Naive thymus-derived CD8-positive, alpha-beta T cell (primary cell): ENCODE data around the gene NPFF. TPM values are rescaled to one million over a fixed set of nuclear protein-coding genes. Genes with fewer than 3 reads are reported as not detected.

Experiments used
- ATAC-seq, 2 donors: fragments of 150-1000 bp; cut with Tn5 transposase in 1 of 2; sonication (Bioruptor Pico), chemical (Tn5 transposase) in 1 of 2; 1 replicate in 1 of 2; 2 replicates in 1 of 2; pipeline ENCODE4 v1.10.0; 2021; ENCODE audit warnings: mild to moderate bottlenecking in 2 of 2, moderate library complexity in 2 of 2
- POLR2A ChIA-PET: fragments of 350-600 bp; sonication (Branson Sonifier 250); formaldehyde crosslinking; loops from one replicate; lab custom pipeline; 2021; ENCODE audit warnings: antibody characterized with exemption; lab: Charles Lee
- DNase-seq, 10 donors: peaks; one replicate each; pipeline versions ENCODE4 v3.0.0 to v3.0.0-alpha.2; 2020 to 2022
- H3K27ac Mint-ChIP-seq, 10 donors: one replicate each; pipeline ENCODE4 v1.8.0; 2020 to 2022; ENCODE audit warnings: mild to moderate bottlenecking in 10 of 10, mixed read lengths in 10 of 10, moderate library complexity in 4 of 10, inconsistent platforms in 1 of 10
- H3K27me3 Mint-ChIP-seq, 5 donors: one replicate each; pipeline ENCODE4 v1.8.0; 2021 to 2022; ENCODE audit warnings: mixed read lengths in 5 of 5
- H3K36me3 Mint-ChIP-seq, 3 donors: one replicate each; pipeline ENCODE4 v1.8.0; 2020 to 2022; ENCODE audit warnings: mixed read lengths in 3 of 3, mild to moderate bottlenecking in 2 of 3, inconsistent platforms in 1 of 3
- H3K4me1 Mint-ChIP-seq, 4 donors: one replicate each; pipeline ENCODE4 v1.8.0; 2021 to 2022; ENCODE audit warnings: mixed read lengths in 4 of 4
- H3K4me3 Mint-ChIP-seq, 10 donors: one replicate each; pipeline ENCODE4 v1.8.0; 2020 to 2022; ENCODE audit warnings: mild to moderate bottlenecking in 10 of 10, mixed read lengths in 10 of 10, moderate library complexity in 6 of 10, inconsistent platforms in 1 of 10
- H3K9me3 Mint-ChIP-seq, 9 donors: one replicate each; pipeline ENCODE4 v1.8.0; 2020 to 2022; ENCODE audit warnings: mixed read lengths in 9 of 9, mild to moderate bottlenecking in 3 of 9, inconsistent platforms in 1 of 9, moderate library complexity in 1 of 9
- polyA plus RNA-seq, 3 donors: library from polyadenylated mRNA; unstranded; fragments of 300-500 nt; fragmentation: Illumina TruSeq; gene quantifications; one replicate each; pipeline ENCODE4 v1.2.3, GENCODE V29; 2021
- total RNA-seq, 8 experiments: library from RNA in 2 of 8; stranded (reverse) in 2 of 8; gene quantifications; one replicate each; pipeline ENCODE4 v1.2.3 and lab custom pipeline; 2021 to 2026

The NPFF gene
- total and polyA plus RNA-seq, 5 experiments from 2014 or later = not detected

DNA sequence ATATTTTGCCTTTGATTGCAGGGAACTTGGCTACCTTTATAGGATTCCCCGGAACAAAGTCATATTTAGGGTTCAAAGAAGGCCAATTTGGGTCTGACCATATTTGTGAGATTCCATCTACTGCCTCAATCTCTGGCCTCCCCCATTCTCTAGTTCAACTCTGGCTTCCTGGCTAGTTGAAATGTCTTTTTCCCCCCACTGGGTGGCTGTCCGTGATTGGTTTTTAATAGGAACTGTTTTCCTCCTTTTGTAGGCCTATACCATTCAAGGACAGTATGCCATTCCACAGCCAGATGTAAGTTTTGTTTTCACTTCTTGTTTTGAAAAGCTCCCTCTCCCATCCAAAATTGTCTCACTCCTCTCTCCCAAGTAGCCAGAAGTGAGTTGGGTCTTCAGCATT lies 41.6 kb downstream of the NPFF start:
- Mint-ChIP-seq H3K27ac (peak overlapping the region in 5 of 10 donors; percentile 16 to 81 (median 58)), H3K9me3 (no peaks in the 10 kb centered on the region), H3K36me3 (peaks cover 9 to 100% (median 31%) of the 10 kb centered on the region in 3 donors), H3K4me1 (peaks cover 17 to 52% (median 34%) of the 10 kb centered on the region in 4 donors), H3K4me3 (no peak overlapping the region), H3K27me3 (no peaks in the 10 kb centered on the region)
- POLR2A ChIA-PET = interaction anchor here (0.8 to 1.9 kb wide), 2 partner anchors 9 to 35 kb away, joined by 3 to 6 read pairs; no protein-coding TSS in a partner anchor
- ATAC-seq = no peak
- no peak for DNase-seq

GRCh38 chr12:53464685-53465418 lies 42.4 kb downstream of the NPFF start:
- no peaks in the 10 kb centered on the region for H3K9me3 Mint-ChIP-seq
- peaks cover 21 to 56% (median 39%) of the 10 kb centered on the region in 4 donors for H3K4me1 Mint-ChIP-seq
- peak overlapping the region in 4 of 10 donors; percentile 27 to 74 (median 60) for H3K27ac Mint-ChIP-seq
- DNase-seq (no peak), ATAC-seq (no peak)
- POLR2A ChIA-PET = interaction anchor here (0.7 to 1.9 kb wide), 4 partner anchors 10 to 70 kb away, joined by 3 to 6 read pairs (median 4); no protein-coding TSS in a partner anchor
- H3K27me3 Mint-ChIP-seq = no peaks in the 10 kb centered on the region
- peak overlapping the region in 1 of 10 donors; percentile 72 for H3K4me3 Mint-ChIP-seq
- peaks cover 15 to 100% (median 34%) of the 10 kb centered on the region in 3 donors for H3K36me3 Mint-ChIP-seq

DNA sequence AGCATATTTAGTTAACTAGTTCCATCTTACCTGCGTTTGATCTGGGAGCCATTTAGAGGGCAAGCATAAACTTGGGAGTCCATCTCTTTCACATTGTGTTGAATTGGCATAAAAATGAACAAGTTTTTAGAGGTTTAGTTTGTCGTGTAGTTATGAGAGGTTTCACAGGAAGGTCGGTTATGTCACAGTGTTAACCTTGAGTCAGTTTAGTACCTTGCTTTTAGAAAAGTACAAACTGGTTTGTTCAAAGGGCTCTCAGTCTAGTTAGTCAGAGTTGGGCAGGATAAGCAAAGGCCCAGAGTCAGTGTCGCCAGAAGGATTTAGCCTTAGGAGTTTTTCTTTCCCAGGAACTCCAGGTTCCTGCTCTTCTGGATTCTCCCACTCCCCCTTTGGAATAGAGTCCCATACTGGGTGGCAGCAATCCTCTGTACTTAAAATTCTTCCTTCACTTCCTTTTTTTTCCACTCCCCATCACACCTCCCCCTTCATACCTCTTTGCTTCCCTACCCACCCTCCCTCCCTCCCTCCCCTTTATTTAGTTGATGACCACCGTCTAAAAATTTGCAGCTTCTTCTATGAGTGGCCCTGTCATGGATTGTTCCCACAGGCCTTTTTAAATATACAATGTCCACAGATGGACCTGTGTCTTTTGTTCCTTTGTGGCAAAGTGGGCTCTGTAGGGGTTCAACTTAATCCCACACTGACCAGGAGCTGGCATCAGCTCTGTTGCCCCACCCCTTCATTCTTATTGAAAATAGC lies 43.3 kb downstream of the NPFF start:
- DNase-seq (no peak), ATAC-seq (no peak)
- H3K4me1 Mint-ChIP-seq = peaks cover 24 to 59% (median 43%) of the 10 kb centered on the region in 4 donors
- H3K27ac Mint-ChIP-seq = peak overlapping the region in 3 of 10 donors; percentile 35 to 74 (median 56)
- no peaks in the 10 kb centered on the region for H3K27me3 Mint-ChIP-seq
- POLR2A ChIA-PET = interaction anchor here (1.1 to 1.9 kb wide), 3 partner anchors 9 to 18 kb away, joined by 3 to 6 read pairs (median 4); no protein-coding TSS in a partner anchor
- H3K36me3 Mint-ChIP-seq = peaks cover 15 to 98% (median 36%) of the 10 kb centered on the region in 3 donors
- H3K9me3 Mint-ChIP-seq = no peaks in the 10 kb centered on the region
- no peak overlapping the region for H3K4me3 Mint-ChIP-seq

GRCh38 chr12:53462935-53463334 lies 44.3 kb downstream of the NPFF start:
- H3K4me3 Mint-ChIP-seq = no peak overlapping the region
- H3K9me3 Mint-ChIP-seq = no peaks in the 10 kb centered on the region
- peak overlapping the region in 2 of 10 donors; percentile 15 to 68 for H3K27ac Mint-ChIP-seq
- POLR2A ChIA-PET = no interaction called here
- peaks cover 15 to 98% (median 38%) of the 10 kb centered on the region in 3 donors for H3K36me3 Mint-ChIP-seq
- no peak for ATAC-seq
- DNase-seq = no peak
- H3K27me3 Mint-ChIP-seq = no peaks in the 10 kb centered on the region
- peaks cover 24 to 62% (median 44%) of the 10 kb centered on the region in 4 donors for H3K4me1 Mint-ChIP-seq

DNA sequence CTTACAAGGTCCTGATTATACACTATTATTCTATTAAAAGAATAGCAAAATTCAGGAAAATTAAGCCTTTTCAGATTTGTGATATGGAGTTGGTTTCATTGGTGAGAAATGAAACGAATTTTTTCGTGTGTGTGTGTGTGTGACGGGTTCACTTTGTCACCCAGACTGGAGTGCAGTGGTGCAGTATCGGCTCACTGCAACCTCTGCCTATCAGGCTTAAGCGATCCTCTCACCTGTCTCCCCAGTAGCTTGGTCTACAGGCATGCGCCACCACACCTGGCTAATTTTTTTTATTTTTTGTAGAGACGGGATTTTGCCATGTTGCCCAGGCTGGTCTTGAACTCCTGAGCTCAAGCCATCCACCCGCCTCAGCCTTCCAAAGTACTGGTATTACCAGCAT lies 45.7 kb downstream of the NPFF start:
- Mint-ChIP-seq H3K27ac (no peak overlapping the region), H3K27me3 (no peaks in the 10 kb centered on the region), H3K36me3 (peaks cover 15 to 97% (median 37%) of the 10 kb centered on the region in 3 donors), H3K4me3 (no peak overlapping the region), H3K4me1 (peaks cover 20 to 57% (median 39%) of the 10 kb centered on the region in 4 donors), H3K9me3 (no peaks in the 10 kb centered on the region)
- POLR2A ChIA-PET = interaction anchor here (1.0 to 1.1 kb wide), 2 partner anchors 9 to 47 kb away, joined by 3 to 8 read pairs; no protein-coding TSS in a partner anchor
- ATAC-seq = no peak
- no peak for DNase-seq

DNA sequence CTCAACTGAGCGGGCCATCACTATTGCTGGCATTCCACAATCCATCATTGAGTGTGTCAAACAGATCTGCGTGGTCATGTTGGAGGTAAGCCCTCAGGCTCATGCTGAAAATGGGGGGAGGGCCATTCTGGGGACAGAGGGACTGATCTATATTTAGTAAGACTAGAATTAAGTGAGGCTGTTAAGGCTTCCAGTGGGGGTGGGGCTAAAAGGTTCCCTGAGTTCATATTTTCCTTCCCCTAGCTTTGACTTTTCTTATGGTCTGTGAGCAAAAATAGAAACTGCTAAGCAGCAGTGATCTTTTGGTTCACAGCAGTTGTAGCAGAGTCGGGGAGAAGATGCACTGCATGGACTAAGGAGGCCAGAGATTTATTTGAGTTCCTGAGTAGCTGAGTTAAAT lies 46.2 kb downstream of the NPFF start:
- Mint-ChIP-seq H3K4me3 (peak overlapping the region in 2 of 10 donors; percentile 26 to 56), H3K36me3 (peaks cover 15 to 97% (median 37%) of the 10 kb centered on the region in 3 donors), H3K27me3 (no peaks in the 10 kb centered on the region), H3K9me3 (no peaks in the 10 kb centered on the region), H3K27ac (peak overlapping the region in 6 of 10 donors; percentile 6 to 75 (median 39)), H3K4me1 (peaks cover 20 to 55% (median 36%) of the 10 kb centered on the region in 4 donors)
- ATAC-seq (no peak), DNase-seq (no peak)
- POLR2A ChIA-PET = interaction anchor here (0.6 to 1.5 kb wide), 2 partner anchors 12 to 290 kb away, joined by 3 to 4 read pairs; no protein-coding TSS in a partner anchor

DNA sequence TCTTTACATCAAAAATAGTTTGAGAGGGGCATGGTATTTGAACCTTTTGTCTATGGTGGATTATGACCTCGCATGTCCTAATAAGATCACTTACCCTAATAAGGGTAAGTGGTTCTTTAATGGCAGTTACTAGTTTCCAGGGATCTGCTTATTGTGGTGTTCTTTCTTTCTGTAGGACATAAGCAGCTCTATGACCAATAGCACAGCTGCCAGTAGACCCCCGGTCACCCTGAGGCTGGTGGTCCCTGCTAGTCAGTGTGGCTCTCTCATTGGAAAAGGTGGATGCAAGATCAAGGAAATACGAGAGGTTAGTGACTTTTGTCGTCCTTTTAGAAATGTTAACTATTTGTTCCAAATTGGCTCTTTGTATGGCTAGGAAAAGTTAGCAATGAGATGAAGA lies 48.2 kb downstream of the NPFF start:
- H3K9me3 Mint-ChIP-seq = no peaks in the 10 kb centered on the region
- peak overlapping the region in 2 of 10 donors; percentile 24 to 39 for H3K4me3 Mint-ChIP-seq
- no peaks in the 10 kb centered on the region for H3K27me3 Mint-ChIP-seq
- DNase-seq (no peak), ATAC-seq (no peak)
- POLR2A ChIA-PET = interaction anchor here (1.9 kb wide), 1 partner anchor 42 kb away, joined by 6 read pairs; the partner anchor contains the start of gene TARBP2
- H3K27ac Mint-ChIP-seq = peak overlapping the region in 2 of 10 donors; percentile 10 to 22
- H3K36me3 Mint-ChIP-seq = peaks cover 15 to 97% (median 36%) of the 10 kb centered on the region in 3 donors
- H3K4me1 Mint-ChIP-seq = peaks cover 22 to 56% (median 42%) of the 10 kb centered on the region in 4 donors

Other genes starting within 250 kb of the NPFF start
- gene ESPL1, start 239.2 kb downstream of the NPFF start, total RNA-seq = under 1 TPM; 0.27 to 0.81 TPM
- not detected for gene ESPL1, start 239.2 kb downstream of the NPFF start, polyA plus RNA-seq
- 100 to 1,000 TPM; 663 to 692 TPM for gene PFDN5, start 211.9 kb downstream of the NPFF start, total RNA-seq
- gene PFDN5, start 211.9 kb downstream of the NPFF start, polyA plus RNA-seq = 1,000 to 10,000 TPM; 1,657 to 1,928 (median 1,896) TPM
- 10 to 100 TPM; 48.3 to 53.5 TPM for gene MYG1, start 207.8 kb downstream of the NPFF start, total RNA-seq
- 10 to 100 TPM; 64.4 to 81.2 (median 68.6) TPM for gene MYG1, start 207.8 kb downstream of the NPFF start, polyA plus RNA-seq
- gene AAAS, start 185.9 kb downstream of the NPFF start, total RNA-seq = 10 to 100 TPM; 66.8 to 68.2 TPM
- 10 to 100 TPM; 34.1 to 57.2 (median 39.3) TPM for gene AAAS, start 185.9 kb downstream of the NPFF start, polyA plus RNA-seq
- gene SP7, start 171.1 kb downstream of the NPFF start, total RNA-seq = not detected
- gene SP7, start 171.1 kb downstream of the NPFF start, polyA plus RNA-seq = under 1 TPM in 1 of 3 donors, not detected in 2; 0.05 TPM
- gene SP1, start 127.3 kb downstream of the NPFF start, total RNA-seq = 100 to 1,000 TPM; 104 TPM
- 10 to 100 TPM in 1 of 3 donors, 1 to 10 TPM in 2; 8.5 to 10.4 (median 9.4) TPM for gene SP1, start 127.3 kb downstream of the NPFF start, polyA plus RNA-seq
- not detected for gene AMHR2, start 83.6 kb downstream of the NPFF start, total RNA-seq
- not detected for gene AMHR2, start 83.6 kb downstream of the NPFF start, polyA plus RNA-seq
- 100 to 1,000 TPM; 215 to 217 TPM for gene PRR13, start 65.8 kb downstream of the NPFF start, total RNA-seq
- 100 to 1,000 TPM; 513 to 535 (median 534) TPM for gene PRR13, start 65.8 kb downstream of the NPFF start, polyA plus RNA-seq
- 100 to 1,000 TPM; 858 to 917 TPM for gene PCBP2, start 55.4 kb downstream of the NPFF start, total RNA-seq
- gene PCBP2, start 55.4 kb downstream of the NPFF start, polyA plus RNA-seq = 100 to 1,000 TPM; 143 to 157 (median 152) TPM
- gene MAP3K12, start 8.0 kb downstream of the NPFF start, total RNA-seq = 10 to 100 TPM; 17.2 to 23.8 TPM
- gene MAP3K12, start 8.0 kb downstream of the NPFF start, polyA plus RNA-seq = 1 to 10 TPM; 2.4 to 3.9 (median 3.4) TPM
- gene TARBP2, start 6.2 kb downstream of the NPFF start, total RNA-seq = 10 to 100 TPM; 45.2 to 46.1 TPM
- gene TARBP2, start 6.2 kb downstream of the NPFF start, polyA plus RNA-seq = 10 to 100 TPM; 27.0 to 32.1 (median 27.9) TPM
- gene ATF7, start 118.9 kb upstream of the NPFF start, total RNA-seq = 10 to 100 TPM; 25.8 to 30.4 TPM
- 10 to 100 TPM; 13.0 to 19.2 (median 13.7) TPM for gene ATF7, start 118.9 kb upstream of the NPFF start, polyA plus RNA-seq
- 100 to 1,000 TPM; 235 to 250 TPM for gene ATP5MC2, start 168.6 kb upstream of the NPFF start, total RNA-seq
- gene ATP5MC2, start 168.6 kb upstream of the NPFF start, polyA plus RNA-seq = 100 to 1,000 TPM; 519 to 658 (median 605) TPM
- 100 to 1,000 TPM; 152 to 168 TPM for gene CALCOCO1, start 220.0 kb upstream of the NPFF start, total RNA-seq
- 10 to 100 TPM; 52.3 to 55.5 (median 55.4) TPM for gene CALCOCO1, start 220.0 kb upstream of the NPFF start, polyA plus RNA-seq
- gene CISTR, start 244.5 kb upstream of the NPFF start, total RNA-seq = not detected
- not detected for gene CISTR, start 244.5 kb upstream of the NPFF start, polyA plus RNA-seq